ENCODE measurements around the gene PARD3B.

DNA sequence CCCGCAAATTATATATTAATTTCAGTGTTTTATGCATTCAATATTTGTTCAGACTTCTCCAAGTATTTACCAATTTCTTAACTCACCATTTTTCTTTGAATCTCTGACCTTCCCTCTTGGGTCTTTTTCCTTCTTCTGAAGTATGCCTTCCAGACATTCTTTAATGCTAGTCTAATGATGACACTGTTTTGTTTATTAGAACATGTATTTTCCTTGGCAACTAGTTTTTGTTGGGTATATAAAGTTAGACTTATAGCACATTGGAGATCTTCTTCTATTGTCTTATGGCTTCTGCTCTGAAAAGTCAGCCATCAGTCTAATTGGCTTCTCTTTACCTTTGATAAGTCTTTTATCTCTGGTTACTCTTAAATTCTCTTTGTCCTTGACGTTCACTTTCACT is 713.8 kb downstream of the PARD3B start:
- TF ChIP-seq EZH2 (IDR thresholded peaks at IDR 0.05; ENCODE audit: borderline replicate concordance, low read depth, low read length, severe bottlenecking), result no peak
- TF ChIP-seq, protein P1, sequence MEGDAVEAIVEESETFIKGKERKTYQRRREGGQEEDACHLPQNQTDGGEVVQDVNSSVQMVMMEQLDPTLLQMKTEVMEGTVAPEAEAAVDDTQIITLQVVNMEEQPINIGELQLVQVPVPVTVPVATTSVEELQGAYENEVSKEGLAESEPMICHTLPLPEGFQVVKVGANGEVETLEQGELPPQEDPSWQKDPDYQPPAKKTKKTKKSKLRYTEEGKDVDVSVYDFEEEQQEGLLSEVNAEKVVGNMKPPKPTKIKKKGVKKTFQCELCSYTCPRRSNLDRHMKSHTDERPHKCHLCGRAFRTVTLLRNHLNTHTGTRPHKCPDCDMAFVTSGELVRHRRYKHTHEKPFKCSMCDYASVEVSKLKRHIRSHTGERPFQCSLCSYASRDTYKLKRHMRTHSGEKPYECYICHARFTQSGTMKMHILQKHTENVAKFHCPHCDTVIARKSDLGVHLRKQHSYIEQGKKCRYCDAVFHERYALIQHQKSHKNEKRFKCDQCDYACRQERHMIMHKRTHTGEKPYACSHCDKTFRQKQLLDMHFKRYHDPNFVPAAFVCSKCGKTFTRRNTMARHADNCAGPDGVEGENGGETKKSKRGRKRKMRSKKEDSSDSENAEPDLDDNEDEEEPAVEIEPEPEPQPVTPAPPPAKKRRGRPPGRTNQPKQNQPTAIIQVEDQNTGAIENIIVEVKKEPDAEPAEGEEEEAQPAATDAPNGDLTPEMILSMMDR (IDR thresholded peaks at IDR 0.05; ENCODE audit: borderline replicate concordance, extremely low read depth, low read length, poor library complexity, severe bottlenecking), result no peak

Measured in DND-41 (cell line).